ENCODE measurements around the gene NENF. TPM values are rescaled to one million over a fixed set of nuclear protein-coding genes. Genes with fewer than 3 reads are reported as not detected.

NENF gene
- total and polyA plus RNA-seq, 4 donors, result 6.6 to 44.3 (median 16.0) TPM

DNA sequence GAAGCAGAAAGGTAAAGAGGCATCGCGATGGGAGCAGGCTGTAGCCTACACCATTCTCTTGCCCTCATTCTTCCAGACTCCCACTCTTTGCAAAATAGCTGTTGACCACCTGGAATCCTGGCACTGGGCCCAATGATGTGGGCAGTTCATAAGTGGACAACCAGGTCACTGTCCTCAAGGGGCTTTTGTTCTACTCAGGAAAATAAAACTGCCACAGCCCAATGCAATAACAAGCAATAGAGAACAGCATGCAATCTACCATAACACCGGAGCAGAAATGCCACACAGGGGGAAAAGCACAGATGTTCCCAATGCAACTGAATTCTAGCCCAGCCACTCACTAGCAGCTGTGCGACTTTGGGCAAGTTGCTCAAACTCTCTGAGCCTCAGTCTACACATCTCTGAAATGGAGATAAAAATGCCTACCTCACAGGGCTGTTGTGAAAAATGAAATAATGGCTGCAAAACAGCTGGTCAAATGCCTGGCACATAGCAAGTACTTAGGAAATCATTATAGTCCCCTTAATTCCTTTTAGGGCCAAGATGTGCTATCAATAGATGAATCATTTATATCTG, 56.7 kb downstream of the NENF start:
- no peak for DNase-seq (ENCODE audit: low spot score)
- TF ChIP-seq RAD21 (IDR thresholded peaks at IDR 0.05) (no peak), JUND (IDR thresholded peaks at IDR 0.05) (no peak), HNF4A (conservative IDR thresholded peaks at IDR 0.05) (no peak), FOXA1 (IDR thresholded peaks at IDR 0.05) (no peak), YY1 (IDR thresholded peaks at IDR 0.05) (no peak), FOXA2 (IDR thresholded peaks at IDR 0.05) (no peak), GABPA (IDR thresholded peaks at IDR 0.05 in 1 of 2, conservative IDR thresholded peaks at IDR 0.05 in 1 of 2) (no peak), REST (IDR thresholded peaks at IDR 0.05) (no peak), EGR1 (IDR thresholded peaks at IDR 0.05; ENCODE audit: low read depth in 2 of 2) (no peak), SP1 (IDR thresholded peaks at IDR 0.05) (no peak), TAF1 (conservative IDR thresholded peaks at IDR 0.05) (no peak), ATF3 (IDR thresholded peaks at IDR 0.05) (no peak), HNF4G (IDR thresholded peaks at IDR 0.05) (no peak), RXRA (IDR thresholded peaks at IDR 0.05) (no peak), NR2F2 (IDR thresholded peaks at IDR 0.05) (no peak)
- TF ChIP-seq, protein P1, sequence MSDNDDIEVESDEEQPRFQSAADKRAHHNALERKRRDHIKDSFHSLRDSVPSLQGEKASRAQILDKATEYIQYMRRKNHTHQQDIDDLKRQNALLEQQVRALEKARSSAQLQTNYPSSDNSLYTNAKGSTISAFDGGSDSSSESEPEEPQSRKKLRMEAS (IDR thresholded peaks at IDR 0.05), result no peak
- TF ChIP-seq, protein P2, sequence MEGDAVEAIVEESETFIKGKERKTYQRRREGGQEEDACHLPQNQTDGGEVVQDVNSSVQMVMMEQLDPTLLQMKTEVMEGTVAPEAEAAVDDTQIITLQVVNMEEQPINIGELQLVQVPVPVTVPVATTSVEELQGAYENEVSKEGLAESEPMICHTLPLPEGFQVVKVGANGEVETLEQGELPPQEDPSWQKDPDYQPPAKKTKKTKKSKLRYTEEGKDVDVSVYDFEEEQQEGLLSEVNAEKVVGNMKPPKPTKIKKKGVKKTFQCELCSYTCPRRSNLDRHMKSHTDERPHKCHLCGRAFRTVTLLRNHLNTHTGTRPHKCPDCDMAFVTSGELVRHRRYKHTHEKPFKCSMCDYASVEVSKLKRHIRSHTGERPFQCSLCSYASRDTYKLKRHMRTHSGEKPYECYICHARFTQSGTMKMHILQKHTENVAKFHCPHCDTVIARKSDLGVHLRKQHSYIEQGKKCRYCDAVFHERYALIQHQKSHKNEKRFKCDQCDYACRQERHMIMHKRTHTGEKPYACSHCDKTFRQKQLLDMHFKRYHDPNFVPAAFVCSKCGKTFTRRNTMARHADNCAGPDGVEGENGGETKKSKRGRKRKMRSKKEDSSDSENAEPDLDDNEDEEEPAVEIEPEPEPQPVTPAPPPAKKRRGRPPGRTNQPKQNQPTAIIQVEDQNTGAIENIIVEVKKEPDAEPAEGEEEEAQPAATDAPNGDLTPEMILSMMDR (IDR thresholded peaks at IDR 0.05; ENCODE audit: low read depth, low read length, missing input control), result no peak
- TF ChIP-seq, protein P3, sequence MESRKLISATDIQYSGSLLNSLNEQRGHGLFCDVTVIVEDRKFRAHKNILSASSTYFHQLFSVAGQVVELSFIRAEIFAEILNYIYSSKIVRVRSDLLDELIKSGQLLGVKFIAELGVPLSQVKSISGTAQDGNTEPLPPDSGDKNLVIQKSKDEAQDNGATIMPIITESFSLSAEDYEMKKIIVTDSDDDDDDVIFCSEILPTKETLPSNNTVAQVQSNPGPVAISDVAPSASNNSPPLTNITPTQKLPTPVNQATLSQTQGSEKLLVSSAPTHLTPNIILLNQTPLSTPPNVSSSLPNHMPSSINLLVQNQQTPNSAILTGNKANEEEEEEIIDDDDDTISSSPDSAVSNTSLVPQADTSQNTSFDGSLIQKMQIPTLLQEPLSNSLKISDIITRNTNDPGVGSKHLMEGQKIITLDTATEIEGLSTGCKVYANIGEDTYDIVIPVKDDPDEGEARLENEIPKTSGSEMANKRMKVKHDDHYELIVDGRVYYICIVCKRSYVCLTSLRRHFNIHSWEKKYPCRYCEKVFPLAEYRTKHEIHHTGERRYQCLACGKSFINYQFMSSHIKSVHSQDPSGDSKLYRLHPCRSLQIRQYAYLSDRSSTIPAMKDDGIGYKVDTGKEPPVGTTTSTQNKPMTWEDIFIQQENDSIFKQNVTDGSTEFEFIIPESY (IDR thresholded peaks at IDR 0.05), result no peak
- Histone ChIP-seq H3K4me3 (ENCODE audit: low read depth in 1 of 3, low read length in 3 of 3) (no peak overlapping the region), H3K27ac (ENCODE audit: low read depth in 1 of 2, low read length in 2 of 2) (no peak overlapping the region), H3K27me3 (ENCODE audit: control insufficient read depth in 4 of 4, insufficient read depth in 4 of 4, low read length in 3 of 4) (no peaks in the 10 kb centered on the region), H3K9ac (ENCODE audit: low read depth in 1 of 2, low read length in 2 of 2) (no peak overlapping the region), H3K4me1 (ENCODE audit: control insufficient read depth in 4 of 4, insufficient read depth in 4 of 4, low read length in 3 of 4) (no peaks in the 10 kb centered on the region), H3K36me3 (ENCODE audit: control insufficient read depth in 4 of 4, insufficient read depth in 3 of 4, low read depth in 1 of 4, low read length in 3 of 4) (no peaks in the 10 kb centered on the region), H3K9me3 (ENCODE audit: control insufficient read depth in 4 of 4, low read length in 3 of 4) (no peaks in the 10 kb centered on the region)
- WGBS, result 94% methylated on average over 4 of the region's 4 CpGs
